ENCODE measurements around the gene TEX13B. TPM values are rescaled to one million over a fixed set of nuclear protein-coding genes. Genes with fewer than 3 reads are reported as not detected.

TEX13B gene
- total and polyA plus RNA-seq, 12 donors: not detected

DNA sequence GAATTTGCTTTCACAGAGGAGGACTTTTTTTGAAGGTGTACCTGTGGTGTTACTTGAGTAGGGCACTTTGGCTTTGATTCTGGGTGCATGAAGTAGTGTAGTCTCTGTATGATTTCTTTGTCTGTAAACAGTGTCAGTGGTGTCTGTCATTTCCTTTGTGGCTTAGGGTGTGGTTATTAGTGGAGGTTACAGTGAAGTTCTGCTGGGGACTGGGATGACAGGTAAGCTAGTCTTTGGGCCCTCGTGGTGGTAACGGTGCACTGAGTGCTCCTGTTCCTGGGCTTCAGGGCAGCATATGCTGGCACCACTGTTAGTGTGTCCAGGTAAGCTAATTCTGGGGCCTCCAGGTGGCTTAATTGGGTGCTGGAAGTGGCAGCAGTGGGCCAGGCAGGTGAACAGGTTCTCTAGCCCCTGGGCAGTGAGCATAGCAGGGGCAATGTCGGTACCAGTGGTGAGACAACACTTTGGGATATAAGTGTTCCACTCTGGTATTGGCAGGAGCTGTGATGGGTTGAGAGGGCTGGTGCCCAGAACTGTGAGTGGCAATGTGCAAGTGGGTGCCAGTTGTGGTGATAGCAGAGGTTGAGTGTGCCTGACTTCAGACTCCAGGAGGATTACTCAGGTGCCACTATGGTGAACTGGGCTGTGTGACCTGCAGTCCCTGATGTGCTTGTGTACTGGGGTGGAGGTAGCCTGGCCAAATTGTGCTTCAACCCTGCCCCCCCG, 36.6 kb upstream of the TEX13B start:
- no peak for DNase-seq
- H3K9me3 ChIP-seq (replicated peaks in 1 of 3): no peaks in the 10 kb centered on the region
- intact Hi-C loops (cut with DNase I): loop anchor here in 1 of 2 donors (10.0 kb wide), 1 partner anchor 46 kb away; no protein-coding TSS in a partner anchor
- no peak for TF ChIP-seq POLR2A (IDR thresholded peaks at IDR 0.05)
- TF ChIP-seq, protein P1, sequence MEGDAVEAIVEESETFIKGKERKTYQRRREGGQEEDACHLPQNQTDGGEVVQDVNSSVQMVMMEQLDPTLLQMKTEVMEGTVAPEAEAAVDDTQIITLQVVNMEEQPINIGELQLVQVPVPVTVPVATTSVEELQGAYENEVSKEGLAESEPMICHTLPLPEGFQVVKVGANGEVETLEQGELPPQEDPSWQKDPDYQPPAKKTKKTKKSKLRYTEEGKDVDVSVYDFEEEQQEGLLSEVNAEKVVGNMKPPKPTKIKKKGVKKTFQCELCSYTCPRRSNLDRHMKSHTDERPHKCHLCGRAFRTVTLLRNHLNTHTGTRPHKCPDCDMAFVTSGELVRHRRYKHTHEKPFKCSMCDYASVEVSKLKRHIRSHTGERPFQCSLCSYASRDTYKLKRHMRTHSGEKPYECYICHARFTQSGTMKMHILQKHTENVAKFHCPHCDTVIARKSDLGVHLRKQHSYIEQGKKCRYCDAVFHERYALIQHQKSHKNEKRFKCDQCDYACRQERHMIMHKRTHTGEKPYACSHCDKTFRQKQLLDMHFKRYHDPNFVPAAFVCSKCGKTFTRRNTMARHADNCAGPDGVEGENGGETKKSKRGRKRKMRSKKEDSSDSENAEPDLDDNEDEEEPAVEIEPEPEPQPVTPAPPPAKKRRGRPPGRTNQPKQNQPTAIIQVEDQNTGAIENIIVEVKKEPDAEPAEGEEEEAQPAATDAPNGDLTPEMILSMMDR (IDR thresholded peaks at IDR 0.05): no peak
- H3K27ac ChIP-seq: no peak overlapping the region
- 60 to 94% (median 77%) methylated on average over 1 to 4 of the region's 4 CpGs for WGBS, 4 donors
- H3K36me3 ChIP-seq (replicated peaks in 1 of 2): no peaks in the 10 kb centered on the region
- no peaks in the 10 kb centered on the region for H3K4me1 ChIP-seq (replicated peaks in 1 of 2)
- H3K27me3 ChIP-seq: peaks cover 4% of the 10 kb centered on the region
- H3K4me3 ChIP-seq: no peak overlapping the region

DNA sequence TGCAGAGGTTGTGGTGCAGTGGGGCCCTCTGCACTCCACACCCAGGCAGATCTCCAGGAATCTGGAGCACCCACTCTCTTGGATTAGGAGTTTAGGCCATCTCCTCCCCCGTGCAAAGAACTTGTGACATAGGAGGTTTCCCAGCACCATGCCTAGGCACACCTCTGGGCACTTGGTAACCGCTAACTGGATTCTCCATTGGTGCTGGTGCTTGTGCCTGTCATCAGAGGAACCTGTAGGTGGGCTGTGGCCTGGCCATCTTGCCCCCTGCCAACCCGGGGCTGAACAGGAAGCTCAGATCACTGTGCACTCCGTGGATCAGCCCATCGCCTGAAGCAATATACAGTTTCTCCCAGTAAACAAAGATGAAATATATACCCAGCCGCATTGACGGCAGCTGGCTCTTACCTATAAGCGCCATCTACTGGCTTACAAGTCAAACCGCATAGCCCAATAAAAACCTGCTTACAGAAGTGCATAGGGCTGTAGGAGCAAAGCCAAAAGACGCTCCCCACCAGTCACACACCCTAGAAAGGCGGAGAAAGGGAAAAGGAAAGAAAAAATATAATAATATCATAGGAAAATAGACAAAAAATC, 19.1 kb upstream of the TEX13B start:
- H3K4me3 ChIP-seq: no peak overlapping the region
- no peaks in the 10 kb centered on the region for H3K9me3 ChIP-seq (replicated peaks in 1 of 3)
- WGBS, 4 donors: 16 to 56% (median 28%) methylated on average over 4 to 11 of the region's 11 CpGs

DNA sequence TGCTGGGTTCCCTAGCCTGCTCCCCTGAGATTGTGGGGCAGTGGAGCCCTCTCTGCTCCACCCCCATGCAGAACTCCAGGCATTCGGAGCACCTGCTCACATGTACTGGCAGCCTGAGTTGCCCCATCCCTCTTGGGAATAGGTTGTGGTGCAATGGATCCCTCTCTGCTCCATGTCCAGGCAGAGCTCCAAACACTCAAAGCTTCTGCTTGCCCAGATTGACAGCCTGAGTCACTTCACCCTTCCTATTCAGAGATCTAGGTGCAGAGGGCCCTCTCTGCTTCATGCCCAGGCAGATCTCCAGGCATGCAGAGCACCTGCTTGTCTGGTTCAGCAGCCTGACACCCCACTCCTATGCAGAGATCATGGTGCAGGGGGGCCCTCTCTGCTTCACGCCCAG, 18.6 kb upstream of the TEX13B start:
- DNase-seq: no peak
- TF ChIP-seq, protein P1 (IDR thresholded peaks at IDR 0.05): no peak
- intact Hi-C loops (cut with DNase I): no loop called here
- no peak overlapping the region for H3K27ac ChIP-seq
- no peaks in the 10 kb centered on the region for H3K4me1 ChIP-seq (replicated peaks in 1 of 2)
- H3K36me3 ChIP-seq (replicated peaks in 1 of 2): no peaks in the 10 kb centered on the region
- no peaks in the 10 kb centered on the region for H3K9me3 ChIP-seq (replicated peaks in 1 of 3)
- H3K4me3 ChIP-seq: no peak overlapping the region
- peaks cover 50% of the 10 kb centered on the region for H3K27me3 ChIP-seq
- 69 to 89% (median 80%) methylated on average over 1 to 2 of the region's 2 CpGs; no CpG with 5 or more reads in 1 of the 4 donors for WGBS, 4 donors

More for the DNA sequence above, 19.1 kb upstream of the TEX13B start:
- Histone ChIP-seq H3K27ac (no peak overlapping the region), H3K36me3 (replicated peaks in 1 of 2) (no peaks in the 10 kb centered on the region), H3K4me1 (replicated peaks in 1 of 2) (no peaks in the 10 kb centered on the region), H3K27me3 (peaks cover 49% of the 10 kb centered on the region)
- no peak for TF ChIP-seq POLR2A (IDR thresholded peaks at IDR 0.05)
- TF ChIP-seq, protein P1 (IDR thresholded peaks at IDR 0.05): peak in 4 of 6 experiments; percentile 21 to 47 (median 26)
- peak in 1 of 7 donors; percentile 19 for DNase-seq
- intact Hi-C loops (cut with DNase I): no loop called here

DNA sequence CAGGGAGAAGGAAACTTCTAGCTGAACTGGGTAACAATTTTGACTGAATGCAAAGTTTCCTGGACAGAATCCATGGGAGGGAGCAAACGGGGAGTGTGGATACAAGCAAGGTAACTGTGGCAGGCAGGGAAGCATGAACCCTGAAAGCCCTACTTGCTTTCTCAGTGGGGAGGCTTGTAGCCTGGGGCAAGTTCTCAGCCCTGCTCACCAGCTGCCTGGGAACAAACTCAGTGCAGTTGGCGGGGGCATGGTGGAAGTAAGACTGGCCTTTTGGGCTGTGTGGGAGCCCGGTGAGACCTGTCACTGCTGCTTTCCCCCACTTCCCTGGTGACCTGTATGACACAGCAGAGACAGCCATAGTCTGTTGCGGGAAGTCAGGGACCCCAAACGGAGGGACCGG, 14.0 kb upstream of the TEX13B start:
- WGBS, 4 donors: 70 to 100% (median 84%) methylated on average over 3 to 6 of the region's 6 CpGs
- intact Hi-C loops (cut with DNase I): no loop called here
- TF ChIP-seq POLR2A (IDR thresholded peaks at IDR 0.05): no peak
- TF ChIP-seq, protein P1 (IDR thresholded peaks at IDR 0.05): no peak
- H3K9me3 ChIP-seq (replicated peaks in 1 of 3): no peaks in the 10 kb centered on the region
- no peak overlapping the region for H3K4me3 ChIP-seq
- peaks cover 18% of the 10 kb centered on the region for H3K27me3 ChIP-seq
- no peaks in the 10 kb centered on the region for H3K36me3 ChIP-seq (replicated peaks in 1 of 2)
- no peak overlapping the region for H3K27ac ChIP-seq
- H3K4me1 ChIP-seq (replicated peaks in 1 of 2): no peaks in the 10 kb centered on the region
- DNase-seq: no peak
